ENCODE measurements around the gene NDFIP1.
A peak's percentile ranks its signal among the peaks of the same experiment; 100 is the strongest.
"Not testable (repeated sequence)": the region's sequence is repeated elsewhere in the genome, so short reads cannot be mapped to it uniquely, and the experiment has no call there.

NDFIP1 gene, protein sequence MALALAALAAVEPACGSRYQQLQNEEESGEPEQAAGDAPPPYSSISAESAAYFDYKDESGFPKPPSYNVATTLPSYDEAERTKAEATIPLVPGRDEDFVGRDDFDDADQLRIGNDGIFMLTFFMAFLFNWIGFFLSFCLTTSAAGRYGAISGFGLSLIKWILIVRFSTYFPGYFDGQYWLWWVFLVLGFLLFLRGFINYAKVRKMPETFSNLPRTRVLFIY

DNA sequence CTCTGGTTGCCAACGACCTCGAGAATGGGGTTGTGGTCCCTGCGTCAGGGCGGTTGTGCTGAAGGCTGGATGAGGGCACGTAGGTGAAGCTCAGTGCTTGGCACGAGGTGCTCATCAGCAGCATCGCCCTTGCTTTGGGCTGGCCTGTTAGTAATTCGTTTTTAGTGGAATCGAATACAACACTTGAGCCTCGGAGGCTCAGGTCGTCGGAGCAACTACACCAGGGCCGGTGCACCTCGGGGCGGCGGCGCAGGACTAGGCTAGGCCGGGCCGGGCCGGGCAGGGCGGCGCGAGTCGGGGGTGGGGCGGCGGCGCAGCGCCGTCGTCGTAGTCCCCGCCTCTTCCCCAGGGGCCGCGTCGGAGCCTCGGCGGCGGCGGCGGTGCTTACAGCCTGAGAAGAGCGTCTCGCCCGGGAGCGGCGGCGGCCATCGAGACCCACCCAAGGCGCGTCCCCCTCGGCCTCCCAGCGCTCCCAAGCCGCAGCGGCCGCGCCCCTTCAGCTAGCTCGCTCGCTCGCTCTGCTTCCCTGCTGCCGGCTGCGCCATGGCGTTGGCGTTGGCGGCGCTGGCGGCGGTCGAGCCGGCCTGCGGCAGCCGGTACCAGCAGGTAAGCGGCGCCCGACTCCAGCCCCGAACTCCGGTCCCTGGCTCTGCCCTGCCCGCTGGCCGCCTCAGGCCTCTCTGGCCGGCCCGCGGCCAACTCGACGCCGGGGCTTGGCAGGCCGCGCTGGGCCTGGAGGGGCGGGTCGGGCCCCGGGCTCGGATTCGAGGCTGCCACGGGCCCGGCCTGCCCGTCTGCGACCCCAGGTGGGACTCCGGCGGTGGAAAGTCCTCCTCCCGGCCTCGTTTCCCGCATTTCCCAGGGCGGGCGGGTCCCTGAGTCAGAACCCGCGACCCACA is at the start of gene NDFIP1:
NDFIP1 (plus strand) TSS at position 348 of the 899 bp plus-strand sequence; CDS start at position 544, 196 bp downstream.
- DNase-seq = peak; percentile 50

- no peak for DNase-seq
Observed at GRCh38 chr5:142059304-142059940, 49.2 kb upstream of the NDFIP1 start.

GRCh38 chr5:142063376-142063775 is 45.2 kb upstream of the NDFIP1 start:
- no peak for DNase-seq

DNA sequence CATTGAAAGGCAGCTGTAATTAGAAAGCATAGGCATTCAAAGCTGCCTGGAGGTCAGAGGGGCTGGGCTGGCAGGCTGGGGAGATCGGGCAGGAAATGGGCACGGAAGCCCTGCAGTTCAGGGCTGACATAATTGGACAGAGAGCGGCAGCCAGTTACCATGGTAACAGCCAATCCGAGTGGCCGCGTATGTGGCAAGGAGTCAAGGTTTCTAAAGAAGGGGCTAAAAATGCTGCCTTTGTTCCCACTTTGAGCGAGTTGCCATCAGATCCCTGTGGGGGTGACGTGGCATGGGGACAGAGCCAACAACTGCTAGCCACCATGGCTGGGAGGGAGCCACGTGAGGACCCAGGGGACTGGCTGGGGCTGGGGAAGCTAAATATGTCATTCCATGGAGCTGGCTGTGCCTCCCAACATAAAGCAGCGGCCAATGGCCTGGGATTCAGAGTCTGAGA is 44.7 kb upstream of the NDFIP1 start:
- peak; percentile 6 for DNase-seq

GRCh38 chr5:142065273-142065672 is 43.3 kb upstream of the NDFIP1 start:
- peak; percentile 10 for DNase-seq

DNA sequence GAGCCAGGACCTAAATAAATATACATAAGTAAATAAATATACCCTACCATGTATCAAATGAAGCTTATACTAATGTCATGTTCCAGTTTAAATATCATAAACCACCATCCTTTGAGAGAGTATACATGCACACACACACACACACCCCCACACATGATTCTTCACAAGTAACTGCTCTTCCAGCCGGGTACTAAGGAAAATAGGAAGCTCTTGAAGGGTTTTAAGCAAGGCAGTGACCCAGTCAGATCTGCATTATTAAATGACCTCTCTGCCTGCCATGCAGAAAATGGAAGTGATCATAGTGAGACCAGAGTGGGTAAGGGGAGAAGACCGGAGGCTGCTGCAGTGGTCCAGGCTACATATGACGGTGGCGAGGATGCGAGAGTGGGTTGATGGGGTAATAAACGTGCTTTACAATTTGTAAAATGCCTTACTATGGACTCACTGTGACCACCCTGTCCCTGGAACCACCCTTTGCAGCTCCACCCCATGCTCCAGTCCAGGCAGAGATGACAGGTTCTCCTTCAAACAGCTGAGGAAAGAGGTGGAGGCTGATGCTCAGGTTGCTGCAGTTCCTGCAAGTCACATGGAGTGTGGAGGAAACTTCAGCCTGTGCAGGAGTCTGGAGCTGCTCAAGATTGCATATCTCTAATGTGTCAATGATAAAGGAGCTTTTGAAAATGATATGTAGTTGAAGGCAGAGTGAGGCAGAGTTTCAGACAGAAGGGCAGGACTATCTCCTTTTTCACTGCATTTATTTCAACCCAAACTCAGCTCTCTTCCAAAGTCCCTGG is 38.8 kb upstream of the NDFIP1 start:
- DNase-seq = no peak

DNA sequence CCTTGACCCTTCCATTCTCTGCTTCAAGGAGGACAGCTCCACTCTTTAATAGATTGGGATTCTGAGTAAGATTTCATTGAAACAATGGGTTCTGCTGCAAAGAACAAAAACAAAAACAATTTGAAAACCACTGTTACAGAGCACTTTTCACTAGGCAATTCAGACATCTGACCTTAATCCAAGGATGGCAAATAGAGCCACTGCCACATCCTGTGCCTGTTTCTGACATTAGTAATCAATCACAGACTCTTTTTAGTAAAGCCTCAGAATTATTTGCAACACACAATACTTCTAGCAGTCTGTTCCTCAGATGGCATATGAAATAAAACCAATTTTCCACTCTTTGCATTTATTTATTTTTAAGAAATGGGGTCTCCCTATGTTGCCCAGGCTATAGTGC is 37.8 kb upstream of the NDFIP1 start:
- no peak for DNase-seq

GRCh38 chr5:142072488-142072887 is 36.1 kb upstream of the NDFIP1 start:
- DNase-seq = no peak

DNA sequence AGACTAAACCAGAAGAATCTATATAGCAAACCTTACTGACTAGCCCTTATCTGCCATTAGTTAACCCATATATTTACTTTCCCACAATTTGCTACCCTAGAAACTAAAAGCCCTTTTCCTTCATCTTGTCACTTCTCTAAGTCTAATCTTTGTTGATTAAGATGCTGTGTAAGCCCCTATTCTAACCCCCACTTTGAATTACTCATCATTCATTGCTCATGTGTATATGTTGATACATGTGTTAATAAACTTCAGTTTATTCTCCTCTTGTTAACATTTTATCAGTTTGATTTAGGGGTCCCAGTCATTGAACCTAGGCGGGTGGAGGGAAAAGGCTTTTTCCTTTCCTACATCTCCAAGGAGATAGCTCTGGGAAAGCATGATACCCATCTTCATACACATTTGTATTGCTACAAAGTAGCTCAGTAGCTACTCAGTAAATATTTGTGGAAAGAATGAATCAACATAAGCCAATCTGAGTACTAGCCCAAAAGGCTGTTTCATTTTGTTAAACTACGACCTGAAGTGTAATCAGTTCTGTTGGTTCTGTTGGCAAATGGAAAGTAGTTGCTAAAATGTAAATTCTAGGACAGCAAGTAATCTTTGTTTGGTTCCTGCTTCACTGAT is 35.1 kb upstream of the NDFIP1 start:
- DNase-seq = no peak

GRCh38 chr5:142074006-142074405 is 34.6 kb upstream of the NDFIP1 start:
- no peak for DNase-seq

DNA sequence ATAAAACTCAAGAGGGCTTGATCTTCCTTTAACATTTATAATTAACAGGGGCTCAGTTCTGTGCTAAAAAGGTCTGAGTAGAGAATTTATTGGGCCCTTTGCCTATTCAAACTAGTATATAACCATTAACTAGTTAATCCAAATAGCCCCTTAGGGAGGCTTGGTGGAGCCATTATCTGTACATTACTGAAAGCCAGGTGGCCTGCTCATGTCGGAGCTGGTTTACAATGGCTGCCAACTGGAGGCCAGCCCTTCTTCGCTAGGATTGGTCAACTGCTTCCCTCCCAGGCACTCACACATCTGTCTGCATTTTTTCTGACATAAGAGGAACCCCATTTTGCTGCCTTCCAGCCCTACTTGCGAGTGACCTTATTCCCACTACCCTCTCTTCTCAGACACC is 30.4 kb upstream of the NDFIP1 start:
- DNase-seq = no peak

- no peak for DNase-seq
Observed at GRCh38 chr5:142078706-142079105, 29.9 kb upstream of the NDFIP1 start.

DNA sequence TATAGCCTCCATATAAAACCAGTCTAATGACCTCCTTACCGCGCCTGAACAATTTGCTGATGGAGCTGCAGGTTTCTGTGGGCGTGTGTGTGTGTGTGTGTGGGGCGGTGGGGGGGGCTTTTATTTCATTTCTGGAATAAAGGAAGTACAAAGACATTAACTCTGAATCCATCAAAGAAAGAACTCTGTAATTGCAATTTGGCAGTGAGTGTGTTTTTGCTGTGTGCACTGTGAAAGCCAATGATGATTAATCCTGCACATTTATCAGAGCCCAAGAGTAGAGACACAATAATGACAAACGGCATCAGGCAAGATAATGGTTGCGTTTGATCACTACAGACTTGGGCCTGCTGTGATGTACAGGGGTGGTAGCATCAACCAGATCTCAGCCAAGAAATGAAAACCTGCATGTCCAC is 29.3 kb upstream of the NDFIP1 start:
- DNase-seq = no peak

- DNase-seq = no peak
Observed at GRCh38 chr5:142080248-142080647, 28.3 kb upstream of the NDFIP1 start.

GRCh38 chr5:142082182-142082781 is 26.3 kb upstream of the NDFIP1 start:
- DNase-seq = no peak

- DNase-seq = no peak
Observed at GRCh38 chr5:142086229-142086628, 22.4 kb upstream of the NDFIP1 start.

DNA sequence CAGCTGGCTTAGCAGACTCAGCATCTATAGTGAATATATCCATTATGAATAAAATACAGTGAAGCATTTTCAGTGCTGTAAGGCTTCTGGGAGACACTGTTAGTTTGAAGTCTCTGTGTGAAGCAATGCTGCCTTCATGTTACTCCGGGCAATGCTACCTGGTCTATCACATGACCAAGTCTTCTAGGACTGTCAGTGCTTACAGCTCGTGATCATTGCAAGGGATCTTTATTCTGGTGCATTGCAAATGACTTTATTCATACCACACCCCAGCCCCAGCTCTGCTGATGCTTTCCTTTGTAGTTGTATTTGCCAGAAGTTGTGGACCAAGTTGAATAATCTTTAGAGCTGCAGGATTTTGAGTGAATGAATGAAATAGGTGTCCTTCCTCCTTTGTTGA is 21.9 kb upstream of the NDFIP1 start:
- no peak for DNase-seq

- no peak for DNase-seq
Observed at GRCh38 chr5:142087920-142088679, 20.5 kb upstream of the NDFIP1 start.

- DNase-seq = not testable (repeated sequence)
Observed at GRCh38 chr5:142088855-142089479, 19.6 kb upstream of the NDFIP1 start.

GRCh38 chr5:142091012-142091411 is 17.6 kb upstream of the NDFIP1 start:
- DNase-seq = no peak

DNA sequence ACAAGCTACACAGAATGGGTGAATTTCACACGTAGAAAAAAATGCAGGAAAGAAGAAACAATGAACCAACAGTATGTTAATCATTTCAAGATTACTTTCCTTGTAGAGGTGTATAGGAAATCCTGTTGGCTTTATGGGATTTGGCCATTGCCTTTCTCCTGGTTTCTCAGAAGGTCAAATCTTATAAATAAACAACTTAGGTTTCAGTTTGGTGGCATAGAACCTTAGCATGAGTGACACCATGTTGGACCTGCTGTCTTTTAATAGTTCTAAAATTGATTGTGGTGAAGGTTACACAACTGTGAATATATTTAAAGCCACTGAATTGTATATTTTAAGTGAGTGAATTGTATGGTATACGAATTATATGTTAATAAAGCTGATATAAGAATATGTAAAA is 16.7 kb upstream of the NDFIP1 start:
- DNase-seq = no peak
